Activated naive CD4-positive, alpha-beta T cell treated with anti-CD3 and anti-CD28 coated beads, Interleukin-2, amount 50 U/mL, for 24 hours (primary cell): ENCODE data around the gene SMIM33.

Experiments used
- H3K27ac Mint-ChIP-seq: one replicate; pipeline ENCODE4 v1.8.0; 2021; ENCODE audit warnings: mild to moderate bottlenecking, mixed read lengths
- H3K27me3 Mint-ChIP-seq: one replicate; pipeline ENCODE4 v1.8.0; 2021; ENCODE audit warnings: mixed read lengths
- H3K36me3 Mint-ChIP-seq: one replicate; pipeline ENCODE4 v1.8.0; 2021; ENCODE audit warnings: mixed read lengths
- H3K4me1 Mint-ChIP-seq: one replicate; pipeline ENCODE4 v1.8.0; 2021; ENCODE audit warnings: mixed read lengths
- H3K4me3 Mint-ChIP-seq: one replicate; pipeline ENCODE4 v1.8.0; 2021; ENCODE audit warnings: mild to moderate bottlenecking, mixed read lengths
- H3K9me3 Mint-ChIP-seq: one replicate; pipeline ENCODE4 v1.8.0; 2021; ENCODE audit warnings: mixed read lengths

SMIM33 gene

DNA sequence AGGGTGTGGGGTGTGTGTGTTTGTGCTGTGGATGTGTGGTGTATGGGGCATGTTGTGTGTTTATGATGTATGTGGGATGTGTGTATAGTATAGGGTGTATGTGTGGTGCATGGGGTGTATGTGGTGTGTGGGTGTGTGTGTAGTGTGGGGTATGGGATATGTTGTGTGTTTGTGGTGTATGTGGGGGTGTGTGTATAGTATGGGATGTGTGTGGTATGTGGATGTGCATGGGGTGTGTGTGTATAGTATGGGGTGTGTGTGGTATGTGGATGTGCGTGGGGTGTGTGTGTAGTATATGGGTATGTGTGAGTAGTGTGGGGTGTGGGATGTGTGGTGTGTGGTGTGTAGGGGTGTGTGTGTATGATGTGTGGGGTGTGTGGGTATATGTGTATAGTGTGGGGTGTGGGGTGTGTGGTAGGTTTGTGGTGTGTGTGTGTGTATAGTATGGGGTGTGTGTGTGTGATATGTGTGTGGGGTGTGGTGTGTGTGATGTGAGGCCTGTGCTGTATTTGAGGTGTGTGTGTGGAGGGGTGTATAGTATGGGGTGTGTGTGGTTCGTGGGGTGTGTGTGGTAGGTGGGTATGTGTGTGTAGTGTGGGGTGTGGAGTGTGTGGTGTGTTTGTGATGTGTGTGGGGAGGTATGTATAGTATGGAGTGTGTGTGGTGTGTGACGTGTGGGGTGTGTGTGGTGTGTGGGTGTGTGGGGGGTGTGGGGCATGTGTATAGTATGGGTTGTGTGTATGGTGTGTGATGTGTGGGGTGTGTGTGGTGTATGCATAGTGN is 18.7 kb upstream of the SMIM33 start:
- no peak overlapping the region for H3K27ac Mint-ChIP-seq
- H3K4me1 Mint-ChIP-seq = peaks cover 51% of the 10 kb centered on the region
- no peak overlapping the region for H3K4me3 Mint-ChIP-seq
- peaks cover 2% of the 10 kb centered on the region for H3K36me3 Mint-ChIP-seq
- no peaks in the 10 kb centered on the region for H3K27me3 Mint-ChIP-seq
- H3K9me3 Mint-ChIP-seq = peaks cover under 1% of the 10 kb centered on the region

DNA sequence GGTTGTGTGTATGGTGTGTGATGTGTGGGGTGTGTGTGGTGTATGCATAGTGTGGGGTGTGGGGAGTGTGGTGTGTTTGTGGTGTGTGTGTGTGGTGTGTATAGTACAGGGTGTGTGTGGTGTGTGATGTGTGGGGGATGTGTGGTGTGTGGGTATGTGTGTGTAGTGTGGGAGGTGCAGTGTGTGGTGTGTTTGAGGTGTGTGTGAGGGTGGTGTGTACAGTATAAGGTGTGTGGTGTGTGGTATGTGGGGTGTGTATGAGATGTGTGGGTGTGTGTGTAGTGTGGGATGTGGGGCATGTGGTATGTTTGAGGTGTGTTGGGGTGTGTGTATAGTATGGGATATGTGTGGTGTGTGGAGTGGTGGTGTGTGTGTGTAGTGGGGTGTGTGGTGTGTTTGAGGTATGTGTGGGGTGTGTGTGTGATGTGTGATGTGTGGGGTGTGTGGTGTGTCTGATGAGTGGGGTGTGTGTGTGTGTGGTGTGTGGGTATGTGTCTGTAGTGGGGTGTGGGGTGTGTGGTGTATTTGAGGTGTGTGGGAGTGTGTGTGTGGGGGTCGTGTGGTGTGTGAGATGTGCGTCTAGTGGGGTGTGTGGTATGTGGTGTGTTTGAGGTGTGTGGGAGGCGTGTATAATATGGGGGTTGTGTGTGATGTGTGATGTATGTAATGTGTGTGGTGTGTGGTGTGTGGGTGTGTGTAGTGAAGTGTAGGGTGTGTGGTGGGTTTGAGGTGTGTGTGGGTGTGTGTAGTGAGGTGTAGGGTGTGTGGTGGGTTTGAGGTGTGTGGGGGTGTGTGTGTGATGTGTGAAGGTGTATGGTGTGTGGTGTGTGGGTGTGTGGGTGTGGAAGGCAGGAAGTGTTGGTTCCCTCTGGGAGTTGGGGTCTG is 16.9 kb upstream of the SMIM33 start:
- no peaks in the 10 kb centered on the region for H3K36me3 Mint-ChIP-seq
- H3K27me3 Mint-ChIP-seq = no peaks in the 10 kb centered on the region
- no peak overlapping the region for H3K27ac Mint-ChIP-seq
- peaks cover 46% of the 10 kb centered on the region for H3K4me1 Mint-ChIP-seq
- no peak overlapping the region for H3K4me3 Mint-ChIP-seq
- H3K9me3 Mint-ChIP-seq = no peaks in the 10 kb centered on the region

DNA sequence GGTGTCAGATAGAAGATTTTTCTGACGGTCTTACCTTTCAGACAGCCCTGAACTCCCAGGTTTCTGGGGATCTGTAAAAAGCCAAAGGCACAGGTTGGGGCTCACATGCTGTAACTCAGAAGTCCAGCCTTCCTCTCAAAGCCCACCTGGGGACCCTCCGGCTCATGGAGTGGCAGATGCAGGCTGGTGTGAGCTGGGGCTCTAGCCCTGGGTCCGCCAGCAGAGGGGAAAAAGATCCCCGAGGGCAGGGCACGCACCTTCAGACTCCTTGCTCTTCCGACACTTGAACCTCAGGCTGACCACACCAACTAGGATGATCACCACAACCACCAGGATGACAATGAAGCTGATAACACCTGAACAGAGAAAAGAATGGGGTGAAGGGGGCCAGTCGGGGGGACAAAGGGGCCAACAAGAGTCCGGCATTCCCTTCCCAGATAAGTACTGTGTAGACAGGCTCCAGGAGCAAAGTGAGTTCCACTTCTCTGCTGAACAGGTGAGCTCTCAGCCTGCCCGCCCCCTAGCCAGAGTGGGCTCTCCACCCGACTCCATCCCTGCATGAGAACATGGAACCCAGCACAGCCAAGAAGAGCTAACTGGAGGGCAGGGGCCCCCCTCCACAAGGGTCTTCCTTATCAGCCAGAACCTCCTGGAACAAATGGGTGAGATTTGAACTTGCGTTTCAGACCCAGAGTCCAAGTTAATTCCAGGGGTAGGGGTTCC is 16.1 kb upstream of the SMIM33 start:
- Mint-ChIP-seq H3K36me3 (no peaks in the 10 kb centered on the region), H3K9me3 (no peaks in the 10 kb centered on the region), H3K4me3 (no peak overlapping the region), H3K4me1 (peaks cover 52% of the 10 kb centered on the region), H3K27ac (peak overlapping the region; percentile 57), H3K27me3 (no peaks in the 10 kb centered on the region)

DNA sequence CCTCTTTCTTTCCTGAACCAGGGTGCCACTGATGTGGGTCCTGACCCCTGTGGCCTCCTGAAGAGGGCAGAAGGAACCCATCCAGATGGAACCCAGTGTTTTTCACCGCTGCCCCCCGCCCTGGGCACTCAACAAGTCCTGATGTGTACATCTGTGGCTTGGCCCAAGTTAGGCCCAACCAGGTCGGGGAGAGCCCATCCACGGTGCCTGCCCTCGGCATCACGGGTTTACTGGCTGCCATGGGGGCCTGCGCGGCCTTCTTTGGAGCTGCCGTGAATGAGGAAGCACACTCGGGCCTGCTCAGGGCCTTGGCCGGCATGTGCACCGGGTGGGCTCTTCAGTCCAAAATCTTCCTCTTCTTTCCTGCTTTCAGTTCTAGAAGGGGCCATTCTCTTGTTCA is 14.0 kb upstream of the SMIM33 start:
- Mint-ChIP-seq H3K27me3 (no peaks in the 10 kb centered on the region), H3K4me3 (no peak overlapping the region), H3K4me1 (peaks cover 67% of the 10 kb centered on the region), H3K36me3 (no peaks in the 10 kb centered on the region), H3K27ac (peak overlapping the region; percentile 56), H3K9me3 (no peaks in the 10 kb centered on the region)

DNA sequence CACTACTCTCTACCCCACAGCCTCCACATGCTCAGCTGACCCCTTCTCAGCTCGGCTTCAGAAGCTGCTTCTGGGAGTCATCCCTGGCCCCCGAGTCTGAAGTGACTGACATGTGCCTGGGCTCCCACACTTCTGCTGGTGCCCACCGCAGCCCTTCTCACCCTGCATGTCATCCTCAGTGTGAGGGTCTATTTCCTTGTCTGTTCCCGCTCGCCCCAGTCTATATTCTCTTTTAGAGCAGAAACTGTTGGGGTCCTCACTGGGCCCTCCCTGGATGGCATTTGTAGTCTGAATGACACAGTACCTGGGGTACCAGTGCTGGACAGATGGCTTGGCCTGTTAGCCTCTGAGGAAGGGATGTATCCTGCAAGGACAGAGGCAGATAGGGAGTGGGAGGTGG is 13.6 kb upstream of the SMIM33 start:
- peak overlapping the region; percentile 56 for H3K27ac Mint-ChIP-seq
- H3K4me3 Mint-ChIP-seq = no peak overlapping the region
- H3K9me3 Mint-ChIP-seq = no peaks in the 10 kb centered on the region
- no peaks in the 10 kb centered on the region for H3K36me3 Mint-ChIP-seq
- H3K27me3 Mint-ChIP-seq = no peaks in the 10 kb centered on the region
- peaks cover 67% of the 10 kb centered on the region for H3K4me1 Mint-ChIP-seq

DNA sequence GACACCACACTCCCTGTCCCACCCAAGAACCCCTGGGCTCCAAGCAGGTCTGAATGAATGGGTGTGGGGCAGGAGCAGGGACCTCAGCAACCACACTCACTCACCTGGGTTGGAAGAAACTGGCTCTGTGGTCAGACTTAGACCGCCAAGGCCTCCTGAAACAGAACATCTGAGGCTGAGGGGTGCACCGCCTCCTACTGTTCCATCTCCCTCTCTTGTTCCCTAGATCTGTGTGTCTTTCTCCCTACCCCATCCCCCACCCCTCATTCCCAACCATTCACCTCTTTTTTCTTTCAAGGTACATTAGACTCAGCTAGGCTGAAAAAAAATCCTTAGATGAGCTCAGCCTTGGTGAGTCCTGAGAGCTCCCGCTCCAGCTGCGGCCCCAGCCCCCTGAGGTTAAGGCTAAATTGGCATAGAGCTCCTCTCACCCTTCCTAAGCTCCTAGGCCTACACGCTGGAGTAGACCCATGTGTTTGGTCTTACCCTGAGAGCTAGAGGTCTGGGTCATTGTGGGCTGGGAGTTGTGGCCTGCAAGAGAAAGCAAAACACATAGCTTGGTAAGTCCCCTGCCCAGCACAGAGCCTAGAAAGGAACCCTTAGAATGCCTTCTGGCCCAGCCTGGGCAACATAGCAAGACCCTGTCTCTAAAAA is 13.0 kb upstream of the SMIM33 start:
- Mint-ChIP-seq H3K4me3 (no peak overlapping the region), H3K27ac (no peak overlapping the region), H3K27me3 (no peaks in the 10 kb centered on the region), H3K9me3 (no peaks in the 10 kb centered on the region), H3K36me3 (no peaks in the 10 kb centered on the region), H3K4me1 (peaks cover 67% of the 10 kb centered on the region)

DNA sequence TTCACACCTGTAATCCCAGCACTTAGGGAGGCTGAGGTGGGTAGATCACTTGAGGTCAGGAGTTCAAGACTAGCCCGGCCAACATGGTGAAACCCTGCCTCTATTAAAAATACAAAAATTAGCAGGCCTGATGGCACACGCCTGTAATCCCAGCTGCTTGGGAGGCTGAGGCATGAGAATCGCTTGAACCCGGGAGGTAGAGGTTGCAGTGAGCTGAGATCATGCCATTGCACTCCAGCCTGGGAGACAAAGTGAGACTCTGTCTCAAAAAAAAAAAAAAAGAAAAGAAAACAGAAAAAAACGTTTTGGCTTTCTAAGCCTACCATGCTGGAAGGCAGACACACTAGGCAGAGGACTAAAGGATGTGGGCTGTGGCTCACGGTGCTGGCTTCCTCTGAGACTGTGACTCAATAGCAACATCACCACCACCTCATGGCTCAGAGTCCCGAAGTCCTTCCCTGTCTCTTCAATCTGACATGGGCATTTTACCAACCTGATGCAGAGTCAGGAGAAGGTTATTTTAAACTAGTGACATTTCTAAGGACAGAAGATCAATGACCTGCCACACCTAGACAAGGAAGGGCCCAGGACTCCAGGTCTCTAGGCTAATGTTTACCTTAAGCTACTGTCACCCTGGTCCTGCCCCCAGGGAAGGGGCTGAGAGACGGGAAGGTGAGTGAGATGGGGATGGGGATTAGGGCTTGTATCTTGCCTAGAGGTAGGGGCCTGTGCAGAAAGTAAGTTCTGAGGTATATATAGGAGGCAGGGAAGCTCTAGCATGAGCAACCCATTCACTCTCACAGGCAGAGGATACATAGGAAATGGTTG is 12.0 kb upstream of the SMIM33 start:
- peak overlapping the region; percentile 45 for H3K4me3 Mint-ChIP-seq
- peaks cover 64% of the 10 kb centered on the region for H3K4me1 Mint-ChIP-seq
- H3K9me3 Mint-ChIP-seq = no peaks in the 10 kb centered on the region
- no peaks in the 10 kb centered on the region for H3K27me3 Mint-ChIP-seq
- H3K27ac Mint-ChIP-seq = peak overlapping the region; percentile 97
- no peaks in the 10 kb centered on the region for H3K36me3 Mint-ChIP-seq

DNA sequence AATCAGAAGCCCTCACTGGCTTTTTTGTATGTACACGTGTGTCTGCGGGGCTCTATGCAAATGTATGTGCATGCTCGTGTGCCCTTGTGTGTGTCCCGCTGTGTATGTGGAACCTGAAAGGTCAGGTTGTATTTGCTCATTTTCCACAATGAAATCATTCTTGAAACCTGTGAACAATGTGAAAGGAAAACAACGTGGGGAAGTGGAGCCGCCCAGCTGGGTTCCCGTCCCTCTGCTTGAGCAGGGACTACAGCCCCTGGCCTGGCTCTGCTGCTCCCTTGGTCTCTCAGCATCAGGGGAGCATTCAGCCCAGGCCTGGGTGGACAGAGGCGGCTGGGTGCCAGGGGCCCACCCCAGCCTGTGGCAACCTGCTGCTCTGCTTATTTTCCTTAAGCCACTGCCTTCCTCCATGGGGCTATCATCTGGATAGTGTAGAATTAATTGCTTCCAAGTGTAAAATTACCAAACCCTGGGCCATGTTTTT is 11.3 kb upstream of the SMIM33 start:
- Mint-ChIP-seq H3K4me3 (peak overlapping the region; percentile 15), H3K36me3 (no peaks in the 10 kb centered on the region), H3K27ac (peak overlapping the region; percentile 27), H3K9me3 (no peaks in the 10 kb centered on the region), H3K27me3 (no peaks in the 10 kb centered on the region), H3K4me1 (peaks cover 57% of the 10 kb centered on the region)

DNA sequence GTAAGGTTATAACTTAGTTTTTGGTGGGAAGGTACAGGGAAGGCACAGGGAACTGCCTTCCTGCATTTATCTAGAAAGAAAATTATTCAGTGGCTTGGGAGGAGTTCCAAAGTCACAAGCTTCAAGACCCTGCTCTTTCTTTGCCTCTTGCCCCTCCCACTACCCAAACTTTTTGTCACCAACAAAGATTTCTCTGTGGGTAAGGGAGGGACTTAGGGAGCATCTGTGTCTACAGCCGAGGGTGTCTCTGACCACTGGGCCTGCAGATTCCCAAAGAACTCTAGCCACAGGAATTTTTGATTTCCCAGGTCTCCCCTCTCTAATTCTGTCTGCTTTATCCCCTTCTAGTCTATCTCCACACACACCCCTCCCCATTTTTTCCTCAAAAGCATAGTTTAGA is 10.3 kb upstream of the SMIM33 start:
- no peak overlapping the region for H3K4me3 Mint-ChIP-seq
- peaks cover 47% of the 10 kb centered on the region for H3K4me1 Mint-ChIP-seq
- H3K27me3 Mint-ChIP-seq = no peaks in the 10 kb centered on the region
- no peaks in the 10 kb centered on the region for H3K36me3 Mint-ChIP-seq
- no peak overlapping the region for H3K27ac Mint-ChIP-seq
- H3K9me3 Mint-ChIP-seq = no peaks in the 10 kb centered on the region

DNA sequence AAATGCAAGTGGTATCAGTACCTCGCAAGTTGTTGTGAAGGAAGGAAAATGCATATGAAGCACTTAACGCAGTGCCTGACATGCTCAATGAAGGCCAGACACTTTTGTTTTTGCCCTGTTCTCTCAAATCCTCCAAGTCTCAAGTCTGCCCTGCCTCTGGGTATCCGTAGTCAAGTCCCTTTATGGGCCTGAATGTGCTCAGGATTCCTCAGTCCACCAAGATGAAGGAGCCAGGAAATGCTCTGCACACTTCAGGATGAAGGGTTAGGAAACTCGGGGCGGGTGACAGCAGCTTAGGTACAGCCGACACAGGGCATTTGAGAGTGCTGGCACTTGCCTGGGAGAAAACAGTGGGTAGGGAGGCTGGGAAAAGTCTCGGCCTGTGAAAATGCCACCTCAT is 9.6 kb upstream of the SMIM33 start:
- no peaks in the 10 kb centered on the region for H3K9me3 Mint-ChIP-seq
- H3K27ac Mint-ChIP-seq = no peak overlapping the region
- no peak overlapping the region for H3K4me3 Mint-ChIP-seq
- no peaks in the 10 kb centered on the region for H3K36me3 Mint-ChIP-seq
- peaks cover 45% of the 10 kb centered on the region for H3K4me1 Mint-ChIP-seq
- H3K27me3 Mint-ChIP-seq = no peaks in the 10 kb centered on the region

DNA sequence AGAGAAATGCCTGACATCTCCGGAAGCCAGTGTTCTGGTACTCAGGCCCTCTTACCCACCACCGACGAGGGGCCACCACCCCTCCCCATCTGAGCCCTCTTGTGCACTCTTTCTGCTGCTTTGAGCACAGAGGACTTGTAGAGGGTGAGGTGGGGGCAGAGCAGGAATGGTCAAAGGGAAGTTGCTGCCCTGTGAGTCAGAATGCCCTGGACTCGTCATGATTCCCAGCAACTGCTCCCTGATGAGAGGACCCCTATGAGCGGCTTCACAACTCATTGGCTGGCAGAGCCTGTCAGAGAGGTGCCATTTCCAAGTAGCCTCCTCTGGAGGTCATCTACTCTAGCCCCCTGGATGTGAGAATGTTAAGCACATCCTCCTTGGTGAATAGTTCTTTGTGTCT is 9.1 kb upstream of the SMIM33 start:
- no peak overlapping the region for H3K4me3 Mint-ChIP-seq
- peaks cover 40% of the 10 kb centered on the region for H3K4me1 Mint-ChIP-seq
- no peak overlapping the region for H3K27ac Mint-ChIP-seq
- no peaks in the 10 kb centered on the region for H3K36me3 Mint-ChIP-seq
- no peaks in the 10 kb centered on the region for H3K9me3 Mint-ChIP-seq
- H3K27me3 Mint-ChIP-seq = no peaks in the 10 kb centered on the region

DNA sequence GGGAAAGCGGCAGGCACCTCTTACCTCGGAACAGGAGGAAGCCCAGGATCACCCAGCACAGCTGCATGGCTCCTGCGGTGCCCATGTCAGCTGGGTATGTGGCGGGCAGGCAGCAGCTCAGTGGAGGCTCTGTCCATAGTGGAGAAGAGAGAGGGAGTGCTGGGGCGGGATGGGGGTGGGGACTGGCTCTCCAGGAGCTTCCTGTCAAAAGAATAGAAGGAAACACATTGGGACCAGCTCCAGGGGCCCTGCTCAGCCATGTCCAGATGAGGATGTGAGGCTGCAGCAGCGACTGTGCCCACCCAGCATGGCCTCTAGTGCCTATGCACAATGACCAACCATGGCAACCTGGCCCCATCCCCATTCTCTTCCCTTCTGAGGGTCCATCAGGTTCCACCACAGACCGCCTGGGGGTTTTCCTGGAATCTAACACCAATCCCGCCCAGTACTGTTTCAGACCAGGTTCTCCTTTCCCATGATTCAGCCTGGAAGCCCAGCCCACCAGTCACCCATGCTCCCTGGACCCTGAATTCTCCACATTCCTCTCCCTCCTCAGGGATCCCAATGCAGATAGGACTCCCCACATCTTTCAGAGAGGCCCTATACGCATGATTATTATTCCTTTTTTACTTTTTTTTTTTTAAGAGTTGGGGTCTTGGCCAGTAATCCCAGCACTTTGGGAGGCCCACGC is 8.1 kb upstream of the SMIM33 start, which contains the start of gene ECSCR:
ECSCR (minus strand) TSS at position 158 of the 691 bp plus-strand sequence; CDS start at position 85, 73 bp downstream.
- Mint-ChIP-seq H3K4me1 (peaks cover 30% of the 10 kb centered on the region), H3K27ac (peak within 1 kb of the TSS; percentile 8), H3K27me3 (no peaks in the 10 kb centered on the region), H3K36me3 (no peaks in the 10 kb centered on the region), H3K4me3 (no peak within 1 kb of the TSS), H3K9me3 (no peaks in the 10 kb centered on the region)

DNA sequence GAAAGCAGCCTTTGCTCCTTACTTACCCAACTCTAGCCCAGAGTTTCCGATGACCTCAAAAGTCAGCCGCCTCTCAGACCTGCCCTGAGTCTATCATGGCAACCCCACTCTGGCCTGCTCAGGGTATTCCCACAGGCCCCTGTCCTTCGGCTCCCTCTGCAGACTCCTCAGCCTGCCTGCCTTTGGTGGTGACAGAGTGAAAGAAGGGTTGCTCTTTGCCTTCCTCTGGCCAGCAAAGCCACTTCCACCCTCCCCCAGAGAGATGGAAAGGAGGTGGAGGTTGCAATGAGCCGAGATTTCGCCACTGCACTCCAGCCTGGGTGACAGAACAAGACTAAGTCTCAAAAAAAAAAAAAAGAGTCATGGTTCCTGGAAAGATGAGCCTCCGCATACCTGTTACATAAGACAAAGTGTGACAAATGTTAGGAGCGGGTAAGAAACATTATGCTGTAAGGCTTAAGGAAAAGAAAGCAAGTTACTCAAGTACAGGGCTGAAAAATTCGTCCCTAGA is 2.3 kb upstream of the SMIM33 start:
- peak overlapping the region; percentile 52 for H3K27ac Mint-ChIP-seq
- no peaks in the 10 kb centered on the region for H3K36me3 Mint-ChIP-seq
- no peak overlapping the region for H3K4me3 Mint-ChIP-seq
- peaks cover 53% of the 10 kb centered on the region for H3K4me1 Mint-ChIP-seq
- H3K9me3 Mint-ChIP-seq = no peaks in the 10 kb centered on the region
- H3K27me3 Mint-ChIP-seq = no peaks in the 10 kb centered on the region
